Erythroblast (primary cell): ENCODE data around the gene KRTAP4-16.

Experiments
- GATA1 ChIP-seq: IDR thresholded peaks from 2 replicates; pipeline ENCODE4 v1.6.1; 2011; ENCODE audit warnings: low read depth, mild to moderate bottlenecking, control low read depth, low read length, moderate library complexity
- POLR2A ChIP-seq: IDR thresholded peaks from 2 replicates; pipeline ENCODE4 v1.6.1; 2011; ENCODE audit warnings: mild to moderate bottlenecking, low read length

DNA sequence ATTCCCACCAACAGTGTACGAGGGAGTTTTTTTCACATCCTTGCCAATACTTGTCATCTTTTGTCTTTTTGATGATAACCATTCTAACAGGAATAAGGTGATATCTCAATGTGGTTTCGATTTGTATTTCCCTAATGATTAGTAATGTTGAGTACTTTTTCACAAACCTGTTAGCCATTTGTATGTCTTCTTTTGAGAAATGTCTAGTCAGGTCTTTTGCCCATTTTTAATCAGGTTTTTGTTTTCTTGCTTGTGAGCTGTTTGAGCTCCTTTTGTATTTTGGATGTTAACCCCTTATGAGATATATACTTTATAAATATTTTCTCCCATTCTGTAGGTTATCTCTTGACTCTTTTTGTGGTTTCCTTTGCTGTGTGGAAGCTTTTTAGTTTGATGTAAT, 49.5 kb upstream of the KRTAP4-16 start:
- TF ChIP-seq POLR2A, result no peak
- no peak for TF ChIP-seq GATA1
